ENCODE results near the gene GNB3. TPM values are rescaled to one million over a fixed set of nuclear protein-coding genes. Genes with fewer than 3 reads are reported as not detected.

GNB3 gene
- total RNA-seq, 1 donor from 2014 or later: 22.2 TPM

DNA sequence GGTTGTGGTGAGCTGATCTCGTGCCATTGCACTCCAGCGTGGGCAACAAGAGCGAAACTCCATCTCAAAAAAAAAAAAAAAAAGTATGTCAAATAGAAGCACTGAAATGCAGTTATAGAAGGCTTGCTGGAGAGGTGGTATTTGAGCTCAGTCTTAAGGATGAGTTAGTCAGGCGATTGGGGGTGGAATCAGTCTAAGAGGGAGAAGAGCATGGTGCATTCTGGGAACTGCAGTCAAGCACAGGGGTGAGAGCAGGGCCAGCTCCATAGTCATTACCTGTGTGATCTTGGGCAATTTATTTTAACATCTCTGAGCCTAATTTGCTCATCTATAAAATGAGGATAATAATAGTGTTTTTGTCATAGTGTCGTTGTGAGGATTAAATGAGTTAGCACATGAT is 5.9 kb upstream of the GNB3 start:
- peak overlapping the region; percentile 36 for H3K4me3 Mint-ChIP-seq
- DNase-seq (ENCODE audit: low read depth, low spot score): no peak
- TF ChIP-seq, protein P1, sequence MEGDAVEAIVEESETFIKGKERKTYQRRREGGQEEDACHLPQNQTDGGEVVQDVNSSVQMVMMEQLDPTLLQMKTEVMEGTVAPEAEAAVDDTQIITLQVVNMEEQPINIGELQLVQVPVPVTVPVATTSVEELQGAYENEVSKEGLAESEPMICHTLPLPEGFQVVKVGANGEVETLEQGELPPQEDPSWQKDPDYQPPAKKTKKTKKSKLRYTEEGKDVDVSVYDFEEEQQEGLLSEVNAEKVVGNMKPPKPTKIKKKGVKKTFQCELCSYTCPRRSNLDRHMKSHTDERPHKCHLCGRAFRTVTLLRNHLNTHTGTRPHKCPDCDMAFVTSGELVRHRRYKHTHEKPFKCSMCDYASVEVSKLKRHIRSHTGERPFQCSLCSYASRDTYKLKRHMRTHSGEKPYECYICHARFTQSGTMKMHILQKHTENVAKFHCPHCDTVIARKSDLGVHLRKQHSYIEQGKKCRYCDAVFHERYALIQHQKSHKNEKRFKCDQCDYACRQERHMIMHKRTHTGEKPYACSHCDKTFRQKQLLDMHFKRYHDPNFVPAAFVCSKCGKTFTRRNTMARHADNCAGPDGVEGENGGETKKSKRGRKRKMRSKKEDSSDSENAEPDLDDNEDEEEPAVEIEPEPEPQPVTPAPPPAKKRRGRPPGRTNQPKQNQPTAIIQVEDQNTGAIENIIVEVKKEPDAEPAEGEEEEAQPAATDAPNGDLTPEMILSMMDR (conservative IDR thresholded peaks at IDR 0.05): no peak
- no peak overlapping the region for H3K27ac Mint-ChIP-seq (ENCODE audit: unreplicated experiment)
- no peaks in the 10 kb centered on the region for H3K9me3 Mint-ChIP-seq
- peaks cover 6% of the 10 kb centered on the region for H3K36me3 Mint-ChIP-seq (ENCODE audit: low read depth)
- peaks cover 16% of the 10 kb centered on the region for H3K4me1 Mint-ChIP-seq
- no peaks in the 10 kb centered on the region for H3K27me3 Mint-ChIP-seq (ENCODE audit: low read depth)

DNA sequence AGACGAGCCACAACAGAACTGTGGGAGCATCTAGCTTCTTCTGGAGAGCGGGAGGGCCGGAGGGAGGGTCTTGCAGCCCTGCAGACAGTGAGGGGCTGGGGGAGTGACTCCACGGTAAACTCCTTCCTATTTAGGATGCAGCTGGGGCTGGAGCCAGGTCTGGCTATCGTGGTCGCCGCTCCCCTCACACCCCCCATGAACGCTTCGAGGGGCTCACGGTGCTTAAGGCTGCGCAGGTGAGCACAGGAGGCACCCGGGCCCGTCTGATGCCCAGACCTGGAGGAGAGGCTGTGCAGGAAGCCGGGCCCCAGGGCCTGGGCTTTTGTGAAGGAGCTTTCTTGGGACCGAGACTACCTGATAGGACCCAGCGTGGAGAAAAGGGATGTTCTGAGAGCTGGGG is 3.9 kb upstream of the GNB3 start:
- TF ChIP-seq, protein P1 (conservative IDR thresholded peaks at IDR 0.05): no peak
- Mint-ChIP-seq H3K9me3 (no peaks in the 10 kb centered on the region), H3K27ac (ENCODE audit: unreplicated experiment) (no peak overlapping the region), H3K27me3 (ENCODE audit: low read depth) (no peaks in the 10 kb centered on the region), H3K36me3 (ENCODE audit: low read depth) (peaks cover 4% of the 10 kb centered on the region), H3K4me3 (no peak overlapping the region), H3K4me1 (peaks cover 7% of the 10 kb centered on the region)
- DNase-seq (ENCODE audit: low read depth, low spot score): no peak

DNA sequence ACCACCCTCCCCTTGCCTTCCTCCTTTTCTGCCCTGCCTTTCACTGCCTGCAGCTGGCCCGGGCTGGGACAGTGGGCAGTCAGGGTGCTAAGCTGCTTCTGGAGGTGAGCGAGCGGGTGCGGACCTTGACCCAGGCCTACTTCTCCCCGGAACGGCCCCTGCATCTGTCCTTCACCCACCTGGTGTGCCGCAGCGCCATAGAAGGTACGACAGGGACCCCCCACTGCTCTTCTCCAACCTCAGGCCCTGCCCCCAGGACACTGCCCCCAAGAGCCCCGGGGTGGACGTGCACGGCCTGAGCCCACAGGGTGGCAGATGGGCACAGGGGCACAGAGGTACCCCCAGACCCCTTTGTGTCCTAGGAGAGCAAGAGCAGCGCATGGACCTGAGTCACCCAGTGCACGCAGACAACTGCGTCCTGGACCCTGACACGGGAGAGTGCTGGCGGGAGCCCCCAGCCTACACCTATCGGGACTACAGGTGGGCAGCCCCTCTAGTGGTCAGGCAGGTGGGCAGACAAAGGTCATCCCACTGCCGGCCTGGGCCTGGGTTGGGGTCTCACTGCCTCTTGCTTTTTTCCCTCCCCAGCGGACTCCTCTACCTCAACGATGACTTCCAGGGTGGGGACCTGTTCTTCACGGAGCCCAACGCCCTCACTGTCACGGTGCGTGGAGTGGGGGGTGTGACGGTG is 3.2 kb upstream of the GNB3 start:
- Mint-ChIP-seq H3K36me3 (ENCODE audit: low read depth) (peaks cover 4% of the 10 kb centered on the region), H3K4me3 (no peak overlapping the region), H3K27ac (ENCODE audit: unreplicated experiment) (no peak overlapping the region)

DNA sequence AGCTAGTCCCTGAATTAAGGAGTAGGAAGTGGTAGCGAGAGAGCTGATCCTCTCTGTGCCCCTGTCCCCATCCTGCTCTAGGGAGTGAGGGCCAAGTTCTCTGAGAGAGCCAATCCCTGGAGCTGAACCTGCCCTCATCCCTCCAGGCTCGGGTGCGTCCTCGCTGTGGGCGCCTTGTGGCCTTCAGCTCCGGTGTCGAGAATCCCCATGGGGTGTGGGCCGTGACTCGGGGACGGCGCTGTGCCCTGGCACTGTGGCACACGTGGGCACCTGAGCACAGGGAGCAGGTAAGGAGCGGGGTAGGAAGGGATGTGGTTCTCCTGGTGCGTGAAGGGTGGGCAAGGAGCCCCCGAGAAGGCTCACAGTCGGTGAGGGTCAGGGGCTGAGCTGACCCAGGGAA is 1.9 kb upstream of the GNB3 start:
- Mint-ChIP-seq H3K27ac (ENCODE audit: unreplicated experiment) (no peak overlapping the region), H3K4me1 (peaks cover 7% of the 10 kb centered on the region), H3K9me3 (no peaks in the 10 kb centered on the region), H3K27me3 (ENCODE audit: low read depth) (no peaks in the 10 kb centered on the region), H3K4me3 (no peak overlapping the region), H3K36me3 (ENCODE audit: low read depth) (peaks cover 6% of the 10 kb centered on the region)
- no peak for DNase-seq (ENCODE audit: low read depth, low spot score)
- TF ChIP-seq, protein P1 (conservative IDR thresholded peaks at IDR 0.05): no peak

More for the DNA sequence above, 3.2 kb upstream of the GNB3 start:
- no peaks in the 10 kb centered on the region for H3K27me3 Mint-ChIP-seq (ENCODE audit: low read depth)
- TF ChIP-seq, protein P1 (conservative IDR thresholded peaks at IDR 0.05): no peak
- DNase-seq (ENCODE audit: low read depth, low spot score): no peak
- peaks cover 7% of the 10 kb centered on the region for H3K4me1 Mint-ChIP-seq
- no peaks in the 10 kb centered on the region for H3K9me3 Mint-ChIP-seq

DNA sequence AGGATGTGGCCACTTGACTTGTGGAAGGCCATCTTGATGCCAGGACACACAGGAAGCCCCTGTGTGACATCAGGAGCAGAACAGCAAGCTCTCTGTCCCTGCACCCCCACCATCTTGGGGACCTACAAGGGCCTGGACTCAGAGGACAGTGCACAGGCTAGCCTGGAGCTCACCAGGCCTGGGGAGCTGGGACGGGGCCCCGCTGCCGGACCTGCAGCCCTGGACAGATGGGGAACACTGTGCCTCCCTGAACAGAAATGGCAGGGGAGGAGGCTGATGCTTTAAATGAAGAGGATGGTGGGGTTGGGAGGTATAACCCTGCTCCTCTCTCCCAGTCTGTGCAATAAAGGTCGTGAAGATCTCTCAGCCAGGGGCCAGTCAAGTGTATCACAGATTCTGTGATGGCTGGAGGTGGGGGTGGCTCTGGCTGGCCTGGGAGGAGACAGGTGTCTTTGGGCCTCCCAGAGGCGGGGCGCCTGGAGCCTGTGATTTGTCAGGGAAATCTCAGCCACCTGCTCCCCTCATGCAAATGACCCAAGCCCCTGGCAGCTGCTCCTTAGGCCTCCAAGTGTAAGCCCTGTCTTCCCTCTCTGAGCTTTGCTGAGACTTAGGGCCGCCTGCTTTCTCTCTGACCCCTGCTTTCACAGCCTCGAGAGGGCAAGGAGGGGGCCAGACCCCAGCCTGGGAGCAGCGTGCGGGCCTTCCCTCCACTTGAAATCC is 1.1 kb upstream of the GNB3 start:
- H3K27ac Mint-ChIP-seq (ENCODE audit: unreplicated experiment): no peak overlapping the region
- H3K27me3 Mint-ChIP-seq (ENCODE audit: low read depth): no peaks in the 10 kb centered on the region
- H3K36me3 Mint-ChIP-seq (ENCODE audit: low read depth): peaks cover 8% of the 10 kb centered on the region
- TF ChIP-seq, protein P1 (conservative IDR thresholded peaks at IDR 0.05): no peak
- no peaks in the 10 kb centered on the region for H3K9me3 Mint-ChIP-seq
- no peak for DNase-seq (ENCODE audit: low read depth, low spot score)
- peaks cover 7% of the 10 kb centered on the region for H3K4me1 Mint-ChIP-seq
- no peak overlapping the region for H3K4me3 Mint-ChIP-seq
